HCT116 (cell line): ENCODE results near the gene S100A7A. TPM values are rescaled to one million over a fixed set of nuclear protein-coding genes. Genes with fewer than 3 reads are reported as not detected.

Source experiments
- ATAC-seq: fragments of 200-7000 bp; cut with Tn5 transposase; 2 replicates; pipeline ENCODE4 v1.9.1; 2020; ENCODE audit warnings: mild to moderate bottlenecking, moderate library complexity
- BruUV-seq: library from RNA; stranded (reverse); fragments of 400-500 nt; replicated peaks from 2 replicates; lab custom pipeline; 2021; lab: Mats Ljungman, UMichigan
- CTCF ChIA-PET: fragments of 300-600 bp; sonication (Branson Sonifier 250); formaldehyde crosslinking; loops from one replicate; lab custom pipeline; 2021; ENCODE audit warnings: antibody characterized with exemption; lab: Charles Lee
- POLR2A ChIA-PET: fragments of 300-600, 350-600 bp; sonication (Branson Sonifier 250); formaldehyde crosslinking; loops from one replicate; lab custom pipeline; 2021; ENCODE audit warnings: antibody characterized with exemption; lab: Charles Lee
- RAD21 ChIA-PET, 2 experiments: fragments of 300-600 bp; sonication (Branson Sonifier 250); formaldehyde crosslinking; loops; one replicate each; lab custom pipeline; 2023; ENCODE audit warnings: low total read pairs in 2 of 2; ENCODE audit not compliant: uncharacterized antibody in 2 of 2, unreplicated experiment in 2 of 2, low non-redundant PET in 1 of 2; lab: Charles Lee
- DNase-seq: peaks from one replicate; pipeline ENCODE4 v3.0.0-alpha.2; 2010; ENCODE audit warnings: low read depth, low spot score
- H2AFZ ChIP-seq: fragments of 200-600 bp; shearing (Covaris generic), sonication (generic); 2 replicates; pipeline ENCODE4 v1.6.1; 2017; ENCODE audit warnings: low read depth, mixed run types, mixed read lengths, antibody characterized with exemption, low read length; ENCODE audit not compliant: poor library complexity, severe bottlenecking
- H3K27ac ChIP-seq: 2 replicates; pipeline ENCODE4 v1.5.1; 2012; ENCODE audit warnings: low read depth, low read length
- H3K27me3 ChIP-seq: fragments of 200-600 bp; sonication (generic); 2 replicates; pipeline ENCODE4 v1.6.1; 2016; ENCODE audit warnings: mixed run types, low read length, mixed read lengths; ENCODE audit not compliant: insufficient read depth
- H3K36me3 ChIP-seq, 2 experiments: fragments of 200-500 bp in 1 of 2; fragments of 200-600 bp in 1 of 2; sonication (Bioruptor generic) in 1 of 2; sonication (generic) in 1 of 2; 2 replicates each; pipeline versions ENCODE4 v1.5.1 to v1.6.1; 2014 to 2016; ENCODE audit warnings: low read length in 2 of 2, inconsistent platforms in 1 of 2, mixed read lengths in 1 of 2, mixed run types in 1 of 2; ENCODE audit not compliant: insufficient read depth in 2 of 2, control insufficient read depth in 1 of 2
- H3K4me1 ChIP-seq, 2 experiments: fragments of 200-600 bp in 1 of 2; sonication (generic) in 1 of 2; 2 replicates each; pipeline versions ENCODE4 v1.5.1 to v1.6.1; 2012 to 2017; ENCODE audit warnings: low read length in 2 of 2, inconsistent platforms in 1 of 2, mild to moderate bottlenecking in 1 of 2, mixed read lengths in 1 of 2, mixed run types in 1 of 2, moderate library complexity in 1 of 2; ENCODE audit not compliant: insufficient read depth in 2 of 2, control insufficient read depth in 1 of 2
- H3K4me2 ChIP-seq: fragments of 200-600 bp; sonication (generic); 2 replicates; pipeline ENCODE4 v1.6.1; 2017; ENCODE audit warnings: mixed run types, low read length, mixed read lengths
- H3K4me3 ChIP-seq, 2 experiments: fragments of 200-600 bp in 1 of 2; sonication (generic) in 1 of 2; replicated peaks in 1 of 2; 2 replicates each; pipeline ENCODE4 v1.5.1; 2011 to 2016; ENCODE audit warnings: low read length in 2 of 2, control low read depth in 1 of 2, low read depth in 1 of 2, mild to moderate bottlenecking in 1 of 2, mixed read lengths in 1 of 2, mixed run types in 1 of 2
- H3K79me2 ChIP-seq: fragments of 200-600 bp; sonication (generic); 2 replicates; pipeline ENCODE4 v1.6.1; 2017; ENCODE audit warnings: mild to moderate bottlenecking, mixed run types, low read length, moderate library complexity, mixed read lengths; ENCODE audit not compliant: insufficient read depth
- H3K9ac ChIP-seq: fragments of 200-600 bp; sonication (generic); 2 replicates; pipeline ENCODE4 v1.6.1; 2016; ENCODE audit warnings: low read length, mixed read lengths
- H3K9me2 ChIP-seq: fragments of 200-600 bp; sonication (generic), shearing (Covaris generic); 2 replicates; pipeline ENCODE4 v1.6.1; 2017; ENCODE audit warnings: mixed run types, mild to moderate bottlenecking, moderate library complexity; ENCODE audit not compliant: insufficient read depth
- H3K9me3 ChIP-seq, 2 experiments: fragments of 200-500 bp in 1 of 2; fragments of 200-600 bp in 1 of 2; sonication (Bioruptor generic) in 1 of 2; sonication (generic) in 1 of 2; 2 replicates each; pipeline ENCODE4 v1.6.1; 2014 to 2017; ENCODE audit warnings: low read length in 2 of 2, mixed read lengths in 2 of 2, inconsistent platforms in 1 of 2, low read depth in 1 of 2, mild to moderate bottlenecking in 1 of 2, mixed run types in 1 of 2, moderate library complexity in 1 of 2; ENCODE audit not compliant: control insufficient read depth in 1 of 2, insufficient read depth in 1 of 2
- H4K20me1 ChIP-seq: fragments of 200-600 bp; sonication (generic), shearing (Covaris generic); 2 replicates; pipeline ENCODE4 v1.6.1; 2017; ENCODE audit warnings: mixed run types, mild to moderate bottlenecking, moderate library complexity; ENCODE audit not compliant: insufficient read depth
- CBX3 ChIP-seq: IDR thresholded peaks from 2 replicates; pipeline ENCODE4 v1.6.1; 2012; ENCODE audit warnings: low read depth
- EGR1 ChIP-seq: IDR thresholded peaks from 2 replicates; pipeline ENCODE4 v1.6.1; 2012; ENCODE audit warnings: low read depth
- ELF1 ChIP-seq: IDR thresholded peaks from 2 replicates; pipeline ENCODE4 v1.6.1; 2012; ENCODE audit warnings: low read depth, borderline replicate concordance
- EZH2 ChIP-seq: fragments of 200-600 bp; sonication (generic); IDR thresholded peaks from 2 replicates; pipeline ENCODE4 v1.6.1; 2017; ENCODE audit warnings: antibody characterized with exemption, mixed run types
- EZH2phosphoT487 ChIP-seq: fragments of 200-600 bp; IDR thresholded peaks from 2 replicates; pipeline ENCODE4 v1.6.1; 2018; ENCODE audit warnings: antibody characterized with exemption, borderline replicate concordance
- JUND ChIP-seq: IDR thresholded peaks from 2 replicates; pipeline ENCODE4 v1.6.1; 2012
- MAX ChIP-seq: IDR thresholded peaks from 2 replicates; pipeline ENCODE4 v1.6.1; 2012
- POLR2A ChIP-seq: IDR thresholded peaks from 2 replicates; pipeline ENCODE4 v1.7.0; 2011; ENCODE audit warnings: borderline replicate concordance; ENCODE audit not compliant: insufficient read depth, insufficient read length; ENCODE audit errors: extremely low read depth
- POLR2AphosphoS5 ChIP-seq: IDR thresholded peaks from 2 replicates; pipeline ENCODE4 v1.6.1; 2011; ENCODE audit warnings: mild to moderate bottlenecking, low read depth, low read length, moderate library complexity
- SIN3A ChIP-seq: IDR thresholded peaks from 2 replicates; pipeline ENCODE4 v1.6.1; 2012; ENCODE audit warnings: low read depth
- SP1 ChIP-seq: IDR thresholded peaks from 2 replicates; pipeline ENCODE4 v1.6.1; 2012; ENCODE audit warnings: low read depth
- intact Hi-C: fragments of 100-400 bp; cut with micrococcal nuclease; formaldehyde crosslinking; loops from 2 replicates; pipeline ENCODE4 v1.10.0; 2022
- total RNA-seq: library from RNA; stranded (reverse); gene quantifications from one replicate; pipeline ENCODE4 v1.2.1, GENCODE V29; 2021; ENCODE audit not compliant: unreplicated experiment
- TF ChIP-seq, protein P1 (sequence below): IDR thresholded peaks from 2 replicates; pipeline ENCODE4 v1.6.1; 2012; ENCODE audit warnings: low read depth
- TF ChIP-seq, protein P2 (sequence below): IDR thresholded peaks from 2 replicates; pipeline ENCODE4 v1.6.1; 2012

Gene S100A7A
- total RNA-seq, 1 experiment from 2014 or later, result not detected

DNA sequence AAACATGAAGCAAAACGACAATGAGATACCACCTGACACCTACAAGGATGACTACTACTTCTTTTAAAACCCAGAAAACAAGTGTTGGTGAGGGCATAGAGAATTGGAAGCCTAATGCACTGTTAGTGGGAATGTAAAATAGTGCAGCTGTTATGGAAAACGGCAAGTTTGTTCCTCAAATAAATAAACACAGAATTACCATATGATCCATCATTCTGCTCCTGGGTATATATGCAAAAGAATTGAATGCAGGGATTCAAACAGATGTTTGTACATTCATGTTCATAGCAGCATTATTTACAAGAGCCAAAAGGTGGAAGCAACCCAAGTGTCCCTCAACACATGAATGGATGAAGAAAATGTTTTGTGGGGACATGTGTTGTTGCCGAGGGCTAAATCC is 24.1 kb upstream of the S100A7A start:
- no peak overlapping the region for H3K9ac ChIP-seq
- ChIA-PET RAD21 (no interaction called here), POLR2A (no interaction called here)
- no peaks in the 10 kb centered on the region for H3K9me3 ChIP-seq
- H3K79me2 ChIP-seq, result no peaks in the 10 kb centered on the region
- BruUV-seq, result no TSS peak
- DNase-seq, result no peak
- no peak overlapping the region for H3K4me2 ChIP-seq
- no peaks in the 10 kb centered on the region for H3K4me1 ChIP-seq
- H3K27ac ChIP-seq, result no peak overlapping the region
- H3K4me3 ChIP-seq, result no peak overlapping the region
- no peak overlapping the region for H2AFZ ChIP-seq
- no peak for TF ChIP-seq JUND
- TF ChIP-seq EZH2phosphoT487, result no peak
- TF ChIP-seq, all 23 proteins: peak for 0
- intact Hi-C loops, result no loop called here
- CTCF ChIA-PET, result no interaction called here
- H3K9me2 ChIP-seq, result no peaks in the 10 kb centered on the region
- no peak for ATAC-seq
- H3K27me3 ChIP-seq, result peaks cover 81% of the 10 kb centered on the region
- no peaks in the 10 kb centered on the region for H4K20me1 ChIP-seq
- no peaks in the 10 kb centered on the region for H3K36me3 ChIP-seq

- Histone ChIP-seq H3K4me1 (no peaks in the 10 kb centered on the region), H4K20me1 (no peaks in the 10 kb centered on the region), H3K4me2 (no peak overlapping the region), H3K9me2 (no peaks in the 10 kb centered on the region), H3K36me3 (no peaks in the 10 kb centered on the region), H3K27ac (no peak overlapping the region), H3K4me3 (no peak overlapping the region), H3K79me2 (no peaks in the 10 kb centered on the region), H3K9ac (no peak overlapping the region), H3K27me3 (peaks cover 81% of the 10 kb centered on the region), H3K9me3 (no peaks in the 10 kb centered on the region), H2AFZ (no peak overlapping the region)
- TF ChIP-seq CBX3, result no peak
- no peak for TF ChIP-seq SIN3A
- no peak for TF ChIP-seq ELF1
- TF ChIP-seq SP1, result no peak
- no peak for TF ChIP-seq POLR2A
- TF ChIP-seq, protein P1, sequence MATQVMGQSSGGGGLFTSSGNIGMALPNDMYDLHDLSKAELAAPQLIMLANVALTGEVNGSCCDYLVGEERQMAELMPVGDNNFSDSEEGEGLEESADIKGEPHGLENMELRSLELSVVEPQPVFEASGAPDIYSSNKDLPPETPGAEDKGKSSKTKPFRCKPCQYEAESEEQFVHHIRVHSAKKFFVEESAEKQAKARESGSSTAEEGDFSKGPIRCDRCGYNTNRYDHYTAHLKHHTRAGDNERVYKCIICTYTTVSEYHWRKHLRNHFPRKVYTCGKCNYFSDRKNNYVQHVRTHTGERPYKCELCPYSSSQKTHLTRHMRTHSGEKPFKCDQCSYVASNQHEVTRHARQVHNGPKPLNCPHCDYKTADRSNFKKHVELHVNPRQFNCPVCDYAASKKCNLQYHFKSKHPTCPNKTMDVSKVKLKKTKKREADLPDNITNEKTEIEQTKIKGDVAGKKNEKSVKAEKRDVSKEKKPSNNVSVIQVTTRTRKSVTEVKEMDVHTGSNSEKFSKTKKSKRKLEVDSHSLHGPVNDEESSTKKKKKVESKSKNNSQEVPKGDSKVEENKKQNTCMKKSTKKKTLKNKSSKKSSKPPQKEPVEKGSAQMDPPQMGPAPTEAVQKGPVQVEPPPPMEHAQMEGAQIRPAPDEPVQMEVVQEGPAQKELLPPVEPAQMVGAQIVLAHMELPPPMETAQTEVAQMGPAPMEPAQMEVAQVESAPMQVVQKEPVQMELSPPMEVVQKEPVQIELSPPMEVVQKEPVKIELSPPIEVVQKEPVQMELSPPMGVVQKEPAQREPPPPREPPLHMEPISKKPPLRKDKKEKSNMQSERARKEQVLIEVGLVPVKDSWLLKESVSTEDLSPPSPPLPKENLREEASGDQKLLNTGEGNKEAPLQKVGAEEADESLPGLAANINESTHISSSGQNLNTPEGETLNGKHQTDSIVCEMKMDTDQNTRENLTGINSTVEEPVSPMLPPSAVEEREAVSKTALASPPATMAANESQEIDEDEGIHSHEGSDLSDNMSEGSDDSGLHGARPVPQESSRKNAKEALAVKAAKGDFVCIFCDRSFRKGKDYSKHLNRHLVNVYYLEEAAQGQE, result no peak
- no peak for TF ChIP-seq EGR1
- TF ChIP-seq POLR2AphosphoS5, result no peak
- TF ChIP-seq EZH2, result no peak
- TF ChIP-seq MAX, result no peak
- no peak for TF ChIP-seq JUND
- TF ChIP-seq, protein P2, sequence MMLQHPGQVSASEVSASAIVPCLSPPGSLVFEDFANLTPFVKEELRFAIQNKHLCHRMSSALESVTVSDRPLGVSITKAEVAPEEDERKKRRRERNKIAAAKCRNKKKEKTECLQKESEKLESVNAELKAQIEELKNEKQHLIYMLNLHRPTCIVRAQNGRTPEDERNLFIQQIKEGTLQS, result no peak
- CTCF ChIA-PET, result no interaction called here
- ATAC-seq, result no peak
- POLR2A ChIA-PET, result no interaction called here
- intact Hi-C loops, result no loop called here
- no TSS peak for BruUV-seq
- RAD21 ChIA-PET, result no interaction called here
- no peak for DNase-seq
Measured at GRCh38 chr1:153392822-153393221, 23.5 kb upstream of the S100A7A start.
